Small intestine (tissue), 7 donors: Measurements from ENCODE around the gene STX8. TPM values are rescaled to one million over a fixed set of nuclear protein-coding genes. Genes with fewer than 3 reads are reported as not detected.
"Not testable (repeated sequence)": the region's sequence is repeated elsewhere in the genome, so short reads cannot be mapped to it uniquely, and the experiment has no call there.

Experiments used
- DNase-seq, 2 donors: peaks; one replicate each; pipeline versions ENCODE4 v3.0.0 to v3.0.0-alpha.2; 2013
- FAIRE-seq: peaks from 2 replicates; lab custom pipeline; 2012; peaks lifted over from hg19 to GRCh38; lab: Jason Lieb, UNC
- H3K27ac ChIP-seq, 3 donors: one replicate each; pipeline ENCODE4 v1.5.1; 2013; ENCODE audit warnings: low read length in 2 of 3, mild to moderate bottlenecking in 2 of 3, control low read depth in 1 of 3, inconsistent platforms in 1 of 3, low read depth in 1 of 3, moderate library complexity in 1 of 3
- H3K27me3 ChIP-seq, 3 donors: one replicate each; pipeline ENCODE4 v1.6.1; 2013; ENCODE audit warnings: low read length in 3 of 3, inconsistent platforms in 1 of 3; ENCODE audit not compliant: control insufficient read depth in 3 of 3, insufficient read depth in 3 of 3
- H3K36me3 ChIP-seq, 3 donors: one replicate each; pipeline ENCODE4 v1.6.1; 2013; ENCODE audit warnings: low read length in 3 of 3, inconsistent platforms in 1 of 3, low read depth in 1 of 3, mild to moderate bottlenecking in 1 of 3, moderate library complexity in 1 of 3; ENCODE audit not compliant: control insufficient read depth in 3 of 3, insufficient read depth in 2 of 3
- H3K4me1 ChIP-seq, 3 donors: one replicate each; pipeline ENCODE4 v1.6.1; 2013; ENCODE audit warnings: low read length in 2 of 3, inconsistent platforms in 1 of 3, low read depth in 1 of 3, mild to moderate bottlenecking in 1 of 3, moderate library complexity in 1 of 3; ENCODE audit not compliant: control insufficient read depth in 3 of 3, insufficient read depth in 2 of 3
- H3K4me3 ChIP-seq, 3 donors: one replicate each; pipeline ENCODE4 v1.5.1; 2013; ENCODE audit warnings: low read length in 3 of 3, control low read depth in 1 of 3, inconsistent platforms in 1 of 3, low read depth in 1 of 3, mild to moderate bottlenecking in 1 of 3, moderate library complexity in 1 of 3
- H3K9me3 ChIP-seq, 2 donors: one replicate each; pipeline ENCODE4 v1.6.1; 2013; ENCODE audit warnings: low read depth in 1 of 2, low read length in 1 of 2; ENCODE audit not compliant: control insufficient read depth in 2 of 2, insufficient read depth in 1 of 2
- WGBS, 3 donors: extraction: QIAGEN DNeasy Blood & Tissue Kit; methylation state at CpG; one replicate each; pipeline ENCODE4 v1.1.7; 2013; 5-methylcytosine and 5-hydroxymethylcytosine counted together
- polyA plus RNA-seq, 4 donors: library from polyadenylated mRNA; stranded (reverse) in 3 of 4; unstranded in 1 of 4; fragments of 200-250 nt in 3 of 4; fragments of 120-200 nt in 1 of 4; gene quantifications; one replicate each; pipeline versions ENCODE4 v1.2.1 to v1.2.3, GENCODE V29; 2013
- donor health status: healthy with polysubstance abuse.
- donor health status: control.
- donor health status: control.
- donor health status: Bipolar disorder and iron deficiency.
- donor health status: healthy.

Gene STX8
- polyA plus RNA-seq, 4 donors = 35.3 to 72.2 (median 51.8) TPM

GRCh38 chr17:9568004-9568403, 7.6 kb downstream of the STX8 start:
- Histone ChIP-seq H3K4me3 (no peak overlapping the region), H3K27me3 (no peaks in the 10 kb centered on the region), H3K4me1 (no peaks in the 10 kb centered on the region), H3K36me3 (peaks cover 2 to 8% (median 4%) of the 10 kb centered on the region in 3 donors), H3K27ac (no peak overlapping the region), H3K9me3 (no peaks in the 10 kb centered on the region)
- FAIRE-seq = no peak
- DNase-seq = no peak

- not testable (repeated sequence) for H3K36me3 ChIP-seq, H3K4me3 ChIP-seq, DNase-seq, H3K9me3 ChIP-seq, H3K27ac ChIP-seq, H3K27me3 ChIP-seq, FAIRE-seq, H3K4me1 ChIP-seq
- WGBS, 3 donors = 89 to 100% (median 96%) methylated on average over 5 of the region's 5 CpGs
These were observed 8.9 kb downstream of the STX8 start for GRCh38 chr17:9566739-9567138.

- Histone ChIP-seq H3K9me3 (no peaks in the 10 kb centered on the region), H3K36me3 (peaks cover 2 to 6% (median 4%) of the 10 kb centered on the region in 3 donors), H3K4me1 (no peaks in the 10 kb centered on the region), H3K27ac (no peak overlapping the region), H3K4me3 (no peak overlapping the region), H3K27me3 (no peaks in the 10 kb centered on the region)
- no peak for FAIRE-seq
- no peak for DNase-seq
- WGBS, 3 donors = 60 to 75% (median 66%) methylated on average over 7 of the region's 7 CpGs
These were observed 9.6 kb downstream of the STX8 start for GRCh38 chr17:9566067-9566466.

GRCh38 chr17:9564104-9564503, 11.5 kb downstream of the STX8 start:
- no peak overlapping the region for H3K4me3 ChIP-seq
- FAIRE-seq = no peak

DNA sequence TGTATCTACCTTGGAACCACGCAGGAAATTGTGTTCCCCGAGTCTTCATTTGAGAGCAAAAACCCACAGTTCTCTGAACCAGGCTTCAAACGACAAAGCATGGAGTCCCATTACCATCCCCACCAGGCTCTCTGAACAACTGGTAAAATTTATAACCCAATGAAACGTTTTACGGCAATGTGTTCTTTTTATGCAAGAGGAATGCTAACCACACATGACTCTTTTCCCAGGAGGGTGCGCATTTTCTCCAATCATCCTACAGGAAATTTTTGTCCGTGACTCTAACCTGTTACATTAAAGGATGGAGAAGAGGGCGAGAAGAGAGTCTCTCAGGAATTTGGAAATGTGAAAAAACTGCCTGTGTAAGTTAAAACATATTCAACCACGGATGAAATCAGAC, 17.8 kb downstream of the STX8 start:
- Histone ChIP-seq H3K9me3 (no peaks in the 10 kb centered on the region), H3K27ac (no peak overlapping the region), H3K4me1 (no peaks in the 10 kb centered on the region), H3K36me3 (peaks cover 0 to 3% (median 2%) of the 10 kb centered on the region in 3 donors), H3K4me3 (no peak overlapping the region), H3K27me3 (no peaks in the 10 kb centered on the region)
- DNase-seq (no peak), FAIRE-seq (no peak)
- WGBS, 3 donors = 90 to 92% (median 90%) methylated on average over 9 of the region's 9 CpGs

More at GRCh38 chr17:9564104-9564503, 11.5 kb downstream of the STX8 start:
- DNase-seq = no peak
- no peaks in the 10 kb centered on the region for H3K27me3 ChIP-seq
- no peaks in the 10 kb centered on the region for H3K9me3 ChIP-seq
- peaks cover 2 to 4% (median 3%) of the 10 kb centered on the region in 3 donors for H3K36me3 ChIP-seq
- H3K27ac ChIP-seq = no peak overlapping the region
- no peaks in the 10 kb centered on the region for H3K4me1 ChIP-seq

GRCh38 chr17:9557161-9557755, 18.4 kb downstream of the STX8 start:
- DNase-seq (peak in 1 of 2 donors; percentile 3), FAIRE-seq (no peak)
- no peak overlapping the region for H3K27ac ChIP-seq
- no peak overlapping the region for H3K4me3 ChIP-seq
- WGBS, 3 donors = 79 to 90% (median 87%) methylated on average over 10 of the region's 10 CpGs
- H3K36me3 ChIP-seq = peaks cover 0 to 3% (median 2%) of the 10 kb centered on the region in 3 donors
- no peaks in the 10 kb centered on the region for H3K27me3 ChIP-seq
- no peaks in the 10 kb centered on the region for H3K9me3 ChIP-seq
- no peaks in the 10 kb centered on the region for H3K4me1 ChIP-seq

- H3K4me3 ChIP-seq, H3K4me1 ChIP-seq, H3K9me3 ChIP-seq, FAIRE-seq, H3K27ac ChIP-seq, H3K36me3 ChIP-seq, H3K27me3 ChIP-seq: not testable (repeated sequence)
- peak; percentile 48 to 50 for DNase-seq
- WGBS, 3 donors = 70 to 80% (median 73%) methylated on average over 6 of the region's 6 CpGs
These were observed 20.9 kb downstream of the STX8 start for GRCh38 chr17:9554715-9555114.

GRCh38 chr17:9553596-9553995, 22.0 kb downstream of the STX8 start:
- FAIRE-seq (no peak), DNase-seq (no peak)
- Histone ChIP-seq H3K27ac (no peak overlapping the region), H3K4me3 (no peak overlapping the region), H3K4me1 (no peaks in the 10 kb centered on the region), H3K9me3 (no peaks in the 10 kb centered on the region), H3K27me3 (no peaks in the 10 kb centered on the region), H3K36me3 (peaks cover 0 to 6% (median 2%) of the 10 kb centered on the region in 3 donors)
- WGBS, 3 donors = 76 to 87% (median 85%) methylated on average over 4 of the region's 4 CpGs

- WGBS, 3 donors = 79 to 94% (median 94%) methylated on average over 2 of the region's 2 CpGs
- Histone ChIP-seq H3K4me1 (no peaks in the 10 kb centered on the region), H3K9me3 (no peaks in the 10 kb centered on the region), H3K27ac (no peak overlapping the region), H3K36me3 (peaks cover 0 to 6% (median 2%) of the 10 kb centered on the region in 3 donors), H3K4me3 (no peak overlapping the region), H3K27me3 (no peaks in the 10 kb centered on the region)
- no peak for DNase-seq
- no peak for FAIRE-seq
These were observed 22.4 kb downstream of the STX8 start for GRCh38 chr17:9553181-9553580.
